ENCODE results near the gene CACHD1.
A peak's percentile ranks its signal among the peaks of the same experiment; 100 is the strongest.
"Not testable (repeated sequence)": the region's sequence is repeated elsewhere in the genome, so short reads cannot be mapped to it uniquely, and the experiment has no call there.

Gene CACHD1

DNA sequence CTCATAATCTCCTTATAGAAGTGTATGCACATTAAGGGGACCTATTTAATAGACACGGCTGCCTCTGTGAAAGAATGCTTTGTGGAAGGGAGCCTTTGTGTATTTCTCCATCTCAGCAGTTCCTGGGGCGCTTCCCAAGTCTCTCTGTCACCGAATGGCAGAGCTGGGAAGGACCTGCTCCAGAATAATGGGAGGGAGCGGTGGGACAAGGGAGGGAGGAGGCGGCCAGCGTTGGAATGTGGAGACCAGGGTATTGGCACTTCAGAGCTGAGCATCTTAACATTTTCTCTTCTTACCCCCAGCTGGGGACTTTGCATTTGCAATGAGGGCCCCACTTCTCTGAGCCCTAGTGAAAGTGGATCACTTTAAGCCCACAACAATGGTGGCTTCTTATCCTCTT is 23.9 kb downstream of the CACHD1 start:
- DNase-seq (ENCODE audit: low read depth, low spot score), result no peak

DNA sequence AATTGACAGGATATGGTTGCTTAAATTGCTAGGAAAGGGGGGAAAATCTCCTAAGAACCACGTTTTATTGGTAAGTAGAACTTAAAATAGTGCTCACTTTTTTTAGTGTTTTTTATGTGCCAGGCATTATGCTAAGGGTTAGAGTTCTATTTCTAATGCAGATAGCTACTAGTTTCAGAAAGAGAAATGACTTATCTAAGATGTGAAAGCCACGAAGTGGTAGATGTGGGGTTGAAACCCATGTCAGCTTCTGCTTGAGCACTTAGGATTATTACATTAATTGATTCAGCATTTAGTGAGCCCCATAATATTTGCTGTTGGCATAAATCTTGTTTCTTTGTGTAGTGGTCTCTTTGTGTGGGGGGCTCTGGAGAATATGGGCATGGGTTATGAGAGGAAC is 24.7 kb downstream of the CACHD1 start:
- no peak for DNase-seq (ENCODE audit: low read depth, low spot score)
- no peak overlapping the region for H3K27ac ChIP-seq

More for the DNA sequence above, 23.9 kb downstream of the CACHD1 start:
- H3K27ac ChIP-seq, result no peak overlapping the region

DNA sequence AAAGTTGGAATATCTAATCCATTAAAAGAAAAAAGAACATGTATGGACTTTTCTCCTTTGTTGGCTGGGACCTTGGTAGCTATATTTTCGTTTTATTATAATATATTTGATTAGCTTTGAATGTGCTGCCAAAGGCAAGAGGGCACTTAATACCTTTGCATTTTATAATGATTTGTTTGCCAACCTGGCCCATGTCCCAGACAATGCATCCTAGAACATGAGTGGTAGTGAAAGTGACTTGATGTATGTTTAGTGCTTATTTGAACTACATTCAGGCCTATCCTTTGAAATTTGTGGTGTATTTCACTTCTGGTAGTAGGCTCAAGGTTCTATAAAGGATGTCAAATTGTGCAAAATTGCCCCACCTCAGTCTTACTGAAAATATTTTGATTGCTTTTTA is 25.9 kb downstream of the CACHD1 start:
- no peak for DNase-seq (ENCODE audit: low read depth, low spot score)
- no peak overlapping the region for H3K27ac ChIP-seq

DNA sequence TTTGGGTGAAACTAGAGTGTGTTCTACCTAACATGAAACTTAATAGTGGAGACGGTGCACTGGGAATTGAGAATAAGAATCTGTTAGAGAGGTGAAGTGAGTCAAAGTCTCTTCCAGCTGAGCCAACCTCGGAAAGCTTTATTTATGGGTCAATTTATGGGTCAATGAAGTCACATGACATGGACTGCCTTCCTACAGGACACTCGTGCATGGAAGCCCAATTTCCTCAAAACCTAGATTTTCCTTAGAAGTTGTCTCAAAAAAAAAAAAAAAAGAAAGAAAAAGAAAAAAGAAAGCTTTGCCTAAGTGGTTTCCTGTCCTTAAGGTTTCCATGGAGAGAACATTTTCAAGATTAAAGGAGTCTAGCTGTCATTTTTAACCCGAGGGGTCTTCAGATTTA is 26.7 kb downstream of the CACHD1 start:
- H3K27ac ChIP-seq, result no peak overlapping the region
- no peak for DNase-seq (ENCODE audit: low read depth, low spot score)

DNA sequence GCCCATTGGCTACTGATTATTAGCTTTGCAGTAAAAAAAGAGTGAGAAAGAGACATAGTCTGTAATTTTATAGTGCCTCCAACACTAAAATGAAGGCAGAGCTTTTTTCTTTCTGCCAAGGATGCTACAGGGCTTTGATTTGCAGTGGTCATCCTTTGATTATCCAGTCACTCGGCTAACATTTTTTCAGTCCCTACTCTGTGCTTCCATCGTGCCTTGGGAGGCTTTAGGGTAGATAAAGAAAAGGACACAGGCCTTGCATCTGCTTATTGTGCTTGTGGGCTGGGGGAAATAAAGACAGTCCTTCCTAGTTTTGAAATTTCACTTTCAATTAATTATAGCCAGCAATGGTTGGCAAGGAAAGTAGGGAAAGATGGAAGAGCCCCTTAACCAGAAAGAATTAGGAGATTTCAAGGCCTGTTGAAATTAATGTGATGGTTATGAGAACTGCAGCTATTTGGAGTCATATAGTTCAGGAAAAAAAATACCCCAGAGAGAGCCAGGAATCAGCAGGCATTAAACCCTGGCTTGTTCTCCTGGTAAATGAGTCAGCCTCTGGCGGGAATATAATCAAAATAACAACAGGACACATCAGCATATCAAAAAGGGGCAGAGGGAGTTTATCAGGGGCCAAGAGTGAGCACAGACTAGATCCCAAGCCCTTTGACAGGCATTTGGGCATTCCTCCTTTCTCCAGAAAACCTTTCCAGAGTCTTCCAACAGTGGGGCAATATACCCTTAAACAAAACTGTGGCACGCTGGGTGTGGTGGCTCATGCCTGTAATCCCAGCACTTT is 27.4 kb downstream of the CACHD1 start:
- no peak for DNase-seq (ENCODE audit: low read depth, low spot score)

DNA sequence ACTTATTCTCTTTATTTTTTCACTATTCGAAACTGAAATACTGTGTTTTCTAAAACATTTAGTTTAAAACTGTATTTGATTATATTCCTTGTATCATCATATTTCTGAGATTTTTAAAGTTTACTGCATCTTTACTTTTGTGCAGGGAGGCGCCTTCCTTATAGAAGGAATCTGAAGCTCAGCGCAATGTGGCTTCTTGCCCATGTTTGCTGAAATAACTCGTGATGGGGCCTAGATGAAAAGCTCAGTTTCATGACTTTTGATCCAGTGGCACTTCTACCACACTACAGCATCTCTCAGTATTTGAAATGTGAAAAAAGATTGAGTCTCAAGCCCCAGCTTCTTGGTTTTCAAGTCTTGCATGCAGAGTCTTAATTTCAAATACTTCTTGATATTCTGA is 28.4 kb downstream of the CACHD1 start:
- H3K27ac ChIP-seq, result no peak overlapping the region
- DNase-seq (ENCODE audit: low read depth, low spot score), result no peak

More for the DNA sequence above, 27.4 kb downstream of the CACHD1 start:
- no peak overlapping the region for H3K27ac ChIP-seq

DNA sequence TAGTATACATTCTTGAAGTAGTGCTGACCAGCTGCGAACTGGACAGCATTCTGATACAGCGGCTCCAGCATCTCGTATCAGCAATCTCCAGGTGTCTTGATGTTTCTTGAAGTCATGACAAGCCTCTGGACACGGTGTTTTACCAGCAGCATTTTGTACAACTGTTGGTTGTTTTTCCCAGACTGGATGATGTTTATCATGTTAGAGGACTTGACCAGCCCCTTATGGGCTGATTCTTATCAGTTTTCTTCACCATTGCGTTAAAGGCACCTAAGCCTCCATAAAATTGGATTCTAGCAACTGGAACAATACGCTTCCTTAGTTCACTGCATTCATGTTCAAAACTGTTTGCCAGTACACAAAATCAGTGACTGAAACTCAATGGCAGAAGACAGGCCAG is 29.1 kb downstream of the CACHD1 start:
- no peak overlapping the region for H3K27ac ChIP-seq
- no peak for DNase-seq (ENCODE audit: low read depth, low spot score)

DNA sequence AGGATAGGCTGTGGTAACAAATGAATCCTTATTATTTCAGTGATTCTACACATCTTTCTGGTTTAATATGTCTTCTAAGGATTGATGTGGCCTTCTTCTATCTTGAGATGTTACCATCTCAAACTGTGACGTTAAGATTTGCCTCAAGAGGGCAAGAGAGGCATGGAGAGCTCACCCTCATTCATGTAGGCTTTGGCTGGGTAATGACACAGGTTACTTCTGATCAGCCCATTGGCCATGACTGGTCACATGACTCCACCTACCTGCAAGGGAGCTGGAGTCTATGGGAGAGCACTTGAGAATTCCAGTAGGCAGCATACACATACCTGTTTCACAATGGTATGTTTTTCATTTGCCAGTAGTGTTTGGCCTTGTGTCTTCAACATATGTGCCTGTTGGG is 30.0 kb downstream of the CACHD1 start:
- H3K27ac ChIP-seq, result no peak overlapping the region
- DNase-seq (ENCODE audit: low read depth, low spot score), result no peak

DNA sequence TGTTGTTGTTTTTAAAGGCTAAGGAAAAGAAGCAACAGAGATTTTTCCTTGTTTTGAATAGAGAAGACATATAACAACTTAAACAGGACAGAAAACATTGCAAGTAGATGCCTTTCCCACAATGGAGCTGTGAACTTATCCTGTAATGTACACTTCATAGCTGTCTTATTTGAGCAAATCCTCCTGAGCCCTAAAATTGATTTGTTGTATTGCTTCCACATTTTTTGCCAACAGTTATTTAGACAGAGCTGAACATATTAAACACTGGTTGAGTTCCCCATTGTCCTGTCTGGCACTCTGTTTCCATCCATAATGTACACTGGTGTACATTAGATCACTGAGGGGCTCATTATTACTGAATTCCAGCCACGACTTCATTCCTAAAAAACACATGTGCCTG is 32.2 kb downstream of the CACHD1 start:
- no peak overlapping the region for H3K27ac ChIP-seq

DNA sequence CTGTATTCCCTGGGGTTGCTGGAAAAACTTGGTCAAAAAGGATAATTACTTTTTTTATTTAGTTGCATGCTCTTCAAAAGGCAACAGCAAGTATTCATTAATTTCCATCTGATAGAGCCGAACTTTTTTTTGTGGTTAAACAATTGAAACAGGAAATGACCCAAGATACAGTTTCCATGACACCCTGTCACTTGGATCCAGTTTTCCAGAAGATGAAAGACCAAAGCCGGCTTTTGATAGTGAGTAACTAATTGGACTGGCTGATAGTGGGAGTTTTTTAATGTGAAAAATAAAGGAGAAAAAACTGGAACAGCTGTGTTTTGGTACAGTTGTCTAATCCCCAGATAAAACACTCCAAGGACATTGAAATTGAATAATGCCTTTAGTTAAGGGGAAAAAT is 33.0 kb downstream of the CACHD1 start:
- no peak overlapping the region for H3K27ac ChIP-seq
- no peak for DNase-seq (ENCODE audit: low read depth, low spot score)

More for the DNA sequence above, 32.2 kb downstream of the CACHD1 start:
- no peak for DNase-seq (ENCODE audit: low read depth, low spot score)

DNA sequence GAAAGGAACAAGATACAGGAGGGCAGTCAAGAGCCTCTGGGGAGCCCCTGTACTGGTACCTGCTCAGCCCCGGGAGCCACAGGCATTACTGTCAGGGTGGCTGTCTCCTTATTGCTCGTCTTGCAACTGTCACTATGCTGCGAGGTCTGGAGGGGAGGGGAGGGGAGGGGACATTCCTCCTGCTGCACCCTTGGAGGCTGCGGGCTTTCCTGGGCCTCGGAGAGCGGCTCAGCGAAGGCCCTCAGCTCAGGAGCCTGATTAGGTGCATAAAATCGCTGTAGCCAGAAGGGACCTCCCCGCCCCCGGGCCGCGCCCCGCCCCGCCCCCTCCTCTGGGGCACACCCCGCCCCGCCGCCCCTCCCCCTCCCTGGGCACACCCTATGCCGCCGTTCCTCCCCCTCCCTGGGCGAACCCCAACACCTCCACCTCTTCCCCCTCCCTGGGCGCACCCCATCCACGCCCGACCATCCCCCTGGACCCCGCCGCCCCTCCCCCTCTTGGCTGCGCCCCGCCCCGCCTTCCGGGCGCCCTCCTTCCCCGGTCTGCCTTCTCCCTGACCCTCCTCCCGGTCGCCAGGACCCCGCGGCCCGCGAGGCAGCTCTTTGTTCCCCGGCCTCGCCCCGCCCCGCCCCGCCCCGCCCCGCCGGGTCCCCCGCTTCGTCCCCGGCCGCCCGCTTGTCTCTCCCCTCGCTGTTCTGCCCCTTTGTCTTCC is 35.5 kb downstream of the CACHD1 start:
- peak overlapping the region; percentile 10 for H3K27ac ChIP-seq
- no peak for DNase-seq (ENCODE audit: low read depth, low spot score)

DNA sequence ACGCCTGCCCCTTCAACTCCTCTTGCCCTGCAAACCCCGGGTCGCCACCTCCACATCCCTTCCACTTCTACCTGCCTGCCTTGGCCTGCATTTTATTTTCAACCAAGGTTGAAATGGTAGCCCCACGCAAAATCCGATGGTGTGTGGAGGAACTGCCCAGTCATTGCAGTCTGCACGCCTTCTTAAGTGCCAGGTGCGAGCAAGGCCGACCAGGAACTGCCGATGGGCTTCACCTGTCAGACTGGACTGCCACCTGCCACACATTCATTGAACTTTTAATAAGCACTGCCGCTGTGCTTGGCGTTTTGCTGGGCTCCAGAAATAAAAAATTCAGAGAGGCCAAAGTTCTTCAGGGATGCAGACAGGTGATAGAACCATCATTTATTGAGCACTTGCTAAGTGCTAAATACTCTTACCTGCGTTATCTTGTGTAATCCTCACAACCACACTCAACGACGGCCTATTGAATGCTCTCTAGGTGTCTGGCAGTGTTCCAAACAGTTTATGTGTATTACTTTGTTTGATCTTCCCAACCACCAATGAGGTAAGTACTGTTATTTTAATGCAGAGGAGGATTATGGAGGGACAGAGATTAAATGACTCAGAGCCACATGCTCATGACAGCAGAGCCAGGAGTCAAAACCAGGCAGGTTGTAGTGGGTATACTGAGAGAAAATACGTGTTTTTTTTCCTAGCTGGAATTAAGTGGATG is 36.2 kb downstream of the CACHD1 start:
- peak; percentile 73 for DNase-seq (ENCODE audit: low read depth, low spot score)

DNA sequence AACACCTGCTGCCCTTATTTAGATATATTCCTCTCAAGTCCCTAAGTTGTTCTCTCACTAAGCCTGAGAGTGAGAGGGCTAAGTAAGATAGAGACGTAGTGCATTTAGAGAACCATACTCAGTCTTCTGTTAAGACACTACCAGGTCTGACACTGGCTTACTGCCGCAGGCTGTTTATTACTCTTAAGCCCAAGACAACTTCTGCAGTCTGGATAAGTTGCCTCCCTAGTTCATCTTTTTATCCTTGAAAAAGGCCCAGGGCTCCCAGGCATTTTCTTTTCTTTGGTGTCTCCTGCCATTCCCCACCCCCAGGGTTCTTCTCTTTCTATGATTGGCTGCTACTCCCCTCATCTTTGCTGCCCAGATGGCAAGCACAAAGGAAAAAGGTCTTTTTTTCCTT is 38.7 kb downstream of the CACHD1 start:
- H3K27ac ChIP-seq, result no peak overlapping the region
- DNase-seq (ENCODE audit: low read depth, low spot score), result no peak

More for the DNA sequence above, 36.2 kb downstream of the CACHD1 start:
- peak overlapping the region; percentile 10 for H3K27ac ChIP-seq

DNA sequence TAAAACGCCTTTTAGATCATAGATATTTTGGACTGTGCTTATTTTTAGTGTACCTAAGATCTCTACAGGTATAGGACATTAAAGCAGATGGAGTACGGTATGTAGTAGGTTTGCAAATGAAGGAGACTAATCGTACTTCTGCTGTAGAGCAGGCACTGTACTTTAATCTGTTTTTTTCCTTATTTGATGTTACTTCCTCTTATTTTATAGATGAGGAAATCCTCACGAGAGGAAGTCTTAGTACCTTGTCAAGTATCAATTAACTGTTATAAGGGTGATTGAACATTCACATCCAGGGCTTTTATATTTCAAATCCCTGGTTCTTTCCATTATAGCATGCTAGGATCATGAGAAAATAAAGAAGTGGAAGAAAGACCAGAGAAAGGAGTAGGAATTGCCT is 41.1 kb downstream of the CACHD1 start:
- DNase-seq (ENCODE audit: low read depth, low spot score), result no peak
- no peak overlapping the region for H3K27ac ChIP-seq

DNA sequence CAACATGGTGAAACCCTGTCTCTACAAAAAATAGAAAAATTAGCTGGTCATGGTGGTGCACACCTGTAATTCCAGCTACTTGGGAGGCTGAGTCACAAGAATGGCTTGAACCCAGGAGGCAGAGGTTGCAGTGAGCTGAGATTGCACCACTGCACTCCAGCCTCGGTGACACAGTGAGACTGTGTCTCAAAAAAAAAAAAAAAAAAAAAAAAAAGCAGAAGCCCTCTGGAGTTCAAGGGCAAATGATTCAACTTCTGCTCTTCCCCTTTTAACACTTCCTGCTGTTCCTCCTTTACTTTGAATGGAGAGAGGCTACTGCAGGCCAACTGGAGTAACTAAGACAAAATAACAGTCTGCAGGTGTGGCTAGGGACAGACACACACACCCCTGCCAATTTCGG is 42.3 kb downstream of the CACHD1 start:
- H3K27ac ChIP-seq; DNase-seq (ENCODE audit: low read depth, low spot score): not testable (repeated sequence)

DNA sequence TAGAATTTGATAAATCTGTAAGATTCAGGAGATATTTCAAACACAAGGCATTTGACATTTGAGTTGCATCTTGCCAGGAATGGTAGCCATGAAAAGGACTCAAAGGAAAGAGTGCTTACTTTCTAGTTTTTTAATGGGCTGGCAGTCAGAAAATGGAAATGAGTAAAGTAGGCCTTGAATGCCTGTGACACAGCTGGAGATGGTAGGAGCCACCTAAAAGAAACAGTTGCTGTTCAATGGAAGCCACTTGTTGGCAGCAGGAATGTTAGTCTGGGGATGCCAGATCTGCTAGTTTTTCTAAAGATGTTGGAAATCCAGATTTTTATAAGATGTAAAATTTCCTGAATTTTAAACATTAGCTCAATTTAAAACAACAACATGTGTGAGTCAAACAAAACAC is 43.6 kb downstream of the CACHD1 start:
- DNase-seq (ENCODE audit: low read depth, low spot score), result no peak
- H3K27ac ChIP-seq, result no peak overlapping the region

DNA sequence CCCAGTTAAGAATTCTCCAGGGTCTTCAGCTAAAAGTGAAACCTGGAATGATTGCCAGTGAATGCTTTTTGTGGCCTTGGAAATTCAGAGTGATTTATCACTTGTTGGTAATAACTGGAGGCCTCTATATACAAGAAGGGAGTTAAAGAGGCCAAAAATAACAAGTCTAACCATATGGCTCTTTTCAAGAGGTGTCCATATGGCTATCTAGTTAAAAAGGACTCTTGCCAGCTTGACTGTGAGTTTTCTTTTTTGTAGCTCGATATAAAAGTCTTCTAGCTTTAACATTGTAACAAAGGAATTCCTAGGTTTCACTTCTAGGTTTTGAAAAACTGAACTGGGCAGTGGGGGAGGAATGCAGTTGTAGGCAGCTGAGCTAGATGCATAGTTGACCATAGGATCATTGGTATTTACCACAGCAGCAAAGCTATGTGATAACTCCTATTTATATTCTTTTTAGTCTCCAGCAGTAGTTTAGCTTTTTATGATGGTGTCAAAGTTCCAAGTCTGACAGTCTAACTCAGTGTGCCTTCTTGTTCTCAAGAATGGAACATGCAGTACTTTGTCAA is 44.4 kb downstream of the CACHD1 start:
- H3K27ac ChIP-seq, result no peak overlapping the region

DNA sequence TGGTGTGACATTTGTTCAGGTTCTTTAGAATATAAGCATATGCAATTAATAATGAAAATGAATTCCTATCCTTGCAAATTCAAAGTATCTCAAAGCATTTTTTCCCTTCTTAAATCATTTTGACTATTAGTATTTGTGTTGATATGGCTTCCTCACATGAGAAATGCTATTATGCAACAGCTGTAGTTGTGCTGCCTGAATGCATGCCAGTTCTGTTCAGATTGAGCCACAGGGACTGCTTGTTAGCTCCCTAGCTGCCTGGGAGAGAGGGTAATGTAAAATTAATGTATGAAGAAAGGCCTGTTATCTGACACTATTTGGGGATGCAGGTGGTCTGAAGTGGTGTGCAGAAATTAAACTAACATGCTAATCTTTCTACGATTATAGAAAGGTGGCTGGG is 45.5 kb downstream of the CACHD1 start:
- DNase-seq (ENCODE audit: low read depth, low spot score), result no peak
- no peak overlapping the region for H3K27ac ChIP-seq

More for the DNA sequence above, 44.4 kb downstream of the CACHD1 start:
- no peak for DNase-seq (ENCODE audit: low read depth, low spot score)

DNA sequence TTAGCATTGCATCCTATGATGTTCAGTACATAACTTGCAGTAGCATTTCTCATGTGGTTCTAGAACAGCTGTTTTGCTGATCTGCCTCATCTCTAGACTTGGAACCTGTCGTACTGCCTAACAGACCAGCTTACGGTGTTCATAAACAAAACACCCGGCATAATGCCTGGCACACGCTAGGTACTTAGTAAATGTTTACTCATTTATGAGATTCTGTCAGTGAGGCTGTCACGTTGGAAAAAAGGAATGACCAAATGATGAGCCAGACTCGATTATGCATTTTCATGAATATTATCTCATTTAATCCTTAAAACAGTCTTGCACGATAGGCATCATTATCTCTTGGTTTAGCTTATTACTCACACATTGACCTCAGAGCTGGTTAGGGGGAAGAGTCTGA is 46.4 kb downstream of the CACHD1 start:
- H3K27ac ChIP-seq, result no peak overlapping the region

DNA sequence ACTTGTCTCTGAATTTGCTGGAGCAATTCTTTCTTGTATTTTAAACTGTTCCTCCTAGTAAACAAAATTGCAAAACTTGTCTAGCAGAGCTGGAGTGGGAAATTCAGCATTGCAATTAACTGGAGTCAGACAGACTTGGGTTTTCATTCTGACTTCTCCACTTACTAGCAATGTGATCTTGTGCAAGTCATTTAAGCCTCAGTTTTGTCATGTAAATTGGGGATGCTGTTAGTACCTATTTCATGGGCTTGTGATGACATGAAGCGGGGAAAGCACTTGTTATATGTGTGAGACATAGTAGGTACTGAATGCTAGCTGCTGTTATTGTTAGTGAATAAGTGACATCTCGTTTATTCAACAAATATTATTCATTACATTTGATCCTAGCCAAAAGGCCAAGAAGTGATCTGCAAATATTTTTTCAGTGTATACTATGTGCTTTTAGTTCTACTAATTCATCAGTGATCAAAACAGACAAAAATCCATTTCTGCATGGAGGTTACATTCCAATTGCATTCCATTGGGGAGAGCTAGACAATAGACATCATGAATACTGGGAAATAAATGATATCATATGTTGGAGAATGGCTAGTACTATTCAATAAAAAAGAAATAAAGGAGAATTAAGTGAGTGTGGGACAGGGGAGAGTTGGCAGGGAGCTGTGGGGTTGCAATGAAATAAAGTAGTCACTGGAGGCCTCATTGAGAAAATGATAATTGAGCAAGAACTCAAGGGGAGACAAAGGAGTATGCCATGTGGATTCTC is 47.1 kb downstream of the CACHD1 start:
- no peak overlapping the region for H3K27ac ChIP-seq
- DNase-seq (ENCODE audit: low read depth, low spot score), result no peak

More for the DNA sequence above, 46.4 kb downstream of the CACHD1 start:
- DNase-seq (ENCODE audit: low read depth, low spot score), result peak; percentile 26
